GM23248 (cell line): Measurements from ENCODE around the gene FKBP15. TPM values are rescaled to one million over a fixed set of nuclear protein-coding genes. Genes with fewer than 3 reads are reported as not detected.

Experiments
- DNase-seq: peaks from one replicate; pipeline ENCODE4 v3.0.0-alpha.2; 2015
- H2AFZ ChIP-seq: fragments of 200-600 bp; sonication (generic); 2 replicates; pipeline ENCODE4 v1.6.1; 2016; ENCODE audit warnings: antibody characterized with exemption
- H3F3A ChIP-seq: fragments of 200-600 bp; sonication (generic); 2 replicates; pipeline ENCODE4 v1.6.1; 2016; ENCODE audit warnings: mild to moderate bottlenecking, antibody characterized with exemption, mixed run types; ENCODE audit not compliant: insufficient read depth
- H3K27ac ChIP-seq: fragments of 200-600 bp; sonication (generic); 2 replicates; pipeline ENCODE4 v1.5.1; 2016; ENCODE audit warnings: mild to moderate bottlenecking
- H3K27me3 ChIP-seq: fragments of 200-600 bp; sonication (generic); replicated peaks from 2 replicates; pipeline ENCODE4 v1.6.1; 2016; ENCODE audit warnings: mild to moderate bottlenecking; ENCODE audit not compliant: insufficient read depth
- H3K36me3 ChIP-seq: fragments of 200-600 bp; sonication (generic); 2 replicates; pipeline ENCODE4 v1.6.1; 2016; ENCODE audit warnings: low read depth, mild to moderate bottlenecking
- H3K4me1 ChIP-seq: fragments of 200-600 bp; sonication (generic); 2 replicates; pipeline ENCODE4 v1.6.1; 2016; ENCODE audit warnings: mild to moderate bottlenecking; ENCODE audit not compliant: insufficient read depth
- H3K4me2 ChIP-seq: fragments of 200-600 bp; sonication (generic); one replicate; pipeline ENCODE4 v1.6.1; 2016; ENCODE audit warnings: mild to moderate bottlenecking; ENCODE audit not compliant: unreplicated experiment
- H3K4me3 ChIP-seq: fragments of 200-600 bp; sonication (generic); 2 replicates; pipeline ENCODE4 v1.5.1; 2016; ENCODE audit warnings: mild to moderate bottlenecking
- H3K79me2 ChIP-seq: fragments of 200-600 bp; sonication (generic); 2 replicates; pipeline ENCODE4 v1.6.1; 2016; ENCODE audit warnings: mild to moderate bottlenecking; ENCODE audit not compliant: insufficient read depth
- H3K9ac ChIP-seq: fragments of 200-600 bp; sonication (generic); 2 replicates; pipeline ENCODE4 v1.6.1; 2016; ENCODE audit warnings: mild to moderate bottlenecking
- H3K9me2 ChIP-seq: fragments of 200-600 bp; sonication (generic); 2 replicates; pipeline ENCODE4 v1.6.1; 2016; ENCODE audit warnings: mixed run types, mild to moderate bottlenecking, moderate library complexity; ENCODE audit not compliant: insufficient read depth
- H3K9me3 ChIP-seq: fragments of 200-600 bp; sonication (generic); one replicate; pipeline ENCODE4 v1.6.1; 2017; ENCODE audit warnings: low read depth
- H4K20me1 ChIP-seq: fragments of 200-600 bp; sonication (generic); 2 replicates; pipeline ENCODE4 v1.6.0; 2016; ENCODE audit not compliant: insufficient read depth
- EZH2 ChIP-seq: fragments of 200-600 bp; sonication (generic); IDR thresholded peaks from 2 replicates; pipeline ENCODE4 v1.6.1; 2018; ENCODE audit warnings: antibody characterized with exemption, mild to moderate bottlenecking; ENCODE audit not compliant: insufficient read depth, poor library complexity, severe bottlenecking
- EZH2phosphoT487 ChIP-seq: fragments of 200-600 bp; sonication (generic); IDR thresholded peaks from 2 replicates; pipeline ENCODE4 v1.6.1; 2018; ENCODE audit warnings: antibody characterized with exemption, moderate library complexity, mild to moderate bottlenecking, low read depth; ENCODE audit not compliant: insufficient read depth
- WGBS, 2 experiments: methylation state at CpG; one replicate each; pipeline ENCODE4 v1.1.6; 2015 to 2017; ENCODE audit warnings: low lambda C conversion rate in 2 of 2, low coverage in 1 of 2; ENCODE audit errors: missing lambda C conversion rate in 2 of 2; 5-methylcytosine and 5-hydroxymethylcytosine counted together
- in situ Hi-C: fragments of 300-500 bp; cut with MboI; formaldehyde crosslinking; loops from 2 replicates; pipeline ENCODE4 v1.15.0; 2020
- polyA plus RNA-seq: library from polyadenylated mRNA; unstranded; fragments of >200 nt; fragmentation: Nextera tagmentation; extraction: Ambion mirVana; gene quantifications from 2 replicates; pipeline ENCODE4 v1.2.1, GENCODE V29; 2016
- total RNA-seq: library from RNA; depleted of rRNA; stranded (reverse); fragments of >200 nt; shearing (Covaris generic); gene quantifications from 2 replicates; pipeline ENCODE4 v1.2.3, GENCODE V29; 2014

Gene FKBP15
- total and polyA plus RNA-seq, 2 experiments from 2014 or later, result 17.8 to 23.1 TPM

GRCh38 chr9:113247640-113248039 is 26.6 kb upstream of the FKBP15 start:
- Histone ChIP-seq H3K27ac (no peak overlapping the region), H3K36me3 (0 out of 2 replicates have a peak, but pooled peaks cover 3% of the 10 kb centered on the region), H3K4me3 (no peak overlapping the region), H3K9ac (no peak overlapping the region), H3K9me3 (no peaks in the 10 kb centered on the region), H2AFZ (no peak overlapping the region), H3F3A (no peaks in the 10 kb centered on the region), H3K79me2 (peaks cover 89% of the 10 kb centered on the region), H4K20me1 (no peaks in the 10 kb centered on the region), H3K4me1 (no peaks in the 10 kb centered on the region), H3K9me2 (no peaks in the 10 kb centered on the region), H3K27me3 (no peaks in the 10 kb centered on the region), H3K4me2 (no peak overlapping the region)
- in situ Hi-C loops, result no loop called here
- DNase-seq, result no peak
- TF ChIP-seq EZH2phosphoT487 (no peak), EZH2 (no peak)

- no peak overlapping the region for H3K4me3 ChIP-seq
- no peaks in the 10 kb centered on the region for H3K9me3 ChIP-seq
- no peak overlapping the region for H3K4me2 ChIP-seq
- DNase-seq, result no peak
- no peak overlapping the region for H2AFZ ChIP-seq
- H3K79me2 ChIP-seq, result peaks cover 86% of the 10 kb centered on the region
- no peak overlapping the region for H3K9ac ChIP-seq
- TF ChIP-seq EZH2 (no peak), EZH2phosphoT487 (no peak)
- H3K9me2 ChIP-seq, result no peaks in the 10 kb centered on the region
- H3K27me3 ChIP-seq, result no peaks in the 10 kb centered on the region
- no peaks in the 10 kb centered on the region for H4K20me1 ChIP-seq
- H3K27ac ChIP-seq, result no peak overlapping the region
- in situ Hi-C loops, result no loop called here
- no peaks in the 10 kb centered on the region for H3F3A ChIP-seq
- 0 out of 2 replicates have a peak, but pooled peaks cover 3% of the 10 kb centered on the region for H3K36me3 ChIP-seq
- 86 to 90% methylated on average over 6 of the region's 6 CpGs for WGBS, 2 experiments
- H3K4me1 ChIP-seq, result no peaks in the 10 kb centered on the region
These were observed 25.9 kb upstream of the FKBP15 start for GRCh38 chr9:113246928-113247327.

GRCh38 chr9:113245894-113246293 is 24.8 kb upstream of the FKBP15 start:
- Histone ChIP-seq H4K20me1 (no peaks in the 10 kb centered on the region), H3K79me2 (peaks cover 76% of the 10 kb centered on the region), H3F3A (no peaks in the 10 kb centered on the region), H3K4me1 (no peaks in the 10 kb centered on the region), H3K9me3 (no peaks in the 10 kb centered on the region), H3K9ac (no peak overlapping the region), H3K4me3 (no peak overlapping the region), H3K9me2 (no peaks in the 10 kb centered on the region), H3K27me3 (no peaks in the 10 kb centered on the region), H2AFZ (no peak overlapping the region), H3K27ac (no peak overlapping the region), H3K4me2 (no peak overlapping the region), H3K36me3 (0 out of 2 replicates have a peak, but pooled peaks cover 3% of the 10 kb centered on the region)
- no peak for TF ChIP-seq EZH2phosphoT487
- no peak for TF ChIP-seq EZH2
- WGBS, 2 experiments, result 88 to 92% methylated on average over 4 of the region's 4 CpGs
- in situ Hi-C loops, result no loop called here
- DNase-seq, result no peak

- Histone ChIP-seq H3K27me3 (no peaks in the 10 kb centered on the region), H3K27ac (no peak overlapping the region), H3K36me3 (0 out of 2 replicates have a peak, but pooled peaks cover 2% of the 10 kb centered on the region), H3K9me2 (no peaks in the 10 kb centered on the region), H3K4me1 (no peaks in the 10 kb centered on the region; the same call in 1 of the 2 replicates), H2AFZ (no peak overlapping the region), H3K4me2 (no peak overlapping the region), H3F3A (no peaks in the 10 kb centered on the region), H3K9me3 (no peaks in the 10 kb centered on the region), H3K4me3 (no peak overlapping the region), H3K9ac (no peak overlapping the region), H3K79me2 (peaks cover 84% of the 10 kb centered on the region), H4K20me1 (no peaks in the 10 kb centered on the region)
- TF ChIP-seq EZH2phosphoT487 (no peak), EZH2 (no peak)
- in situ Hi-C loops, result no loop called here
- WGBS, 2 experiments, result 74 to 77% methylated on average over 2 of the region's 2 CpGs
- no peak for DNase-seq
These were observed 23.5 kb upstream of the FKBP15 start for GRCh38 chr9:113244556-113244955.

- WGBS, 2 experiments, result 96 to 97% methylated on average over 2 of the region's 2 CpGs
- Histone ChIP-seq H2AFZ (no peak overlapping the region), H3K4me3 (no peak overlapping the region), H3K9ac (no peak overlapping the region), H3K27ac (no peak overlapping the region), H3K9me2 (no peaks in the 10 kb centered on the region), H3K4me2 (no peak overlapping the region), H3F3A (no peaks in the 10 kb centered on the region), H3K79me2 (peaks cover 83% of the 10 kb centered on the region), H4K20me1 (no peaks in the 10 kb centered on the region), H3K4me1 (no peaks in the 10 kb centered on the region; the same call in 1 of the 2 replicates), H3K27me3 (no peaks in the 10 kb centered on the region), H3K9me3 (no peaks in the 10 kb centered on the region), H3K36me3 (no peaks in the 10 kb centered on the region)
- TF ChIP-seq EZH2 (no peak), EZH2phosphoT487 (no peak)
- DNase-seq, result no peak
- in situ Hi-C loops, result no loop called here
These were observed 20.1 kb upstream of the FKBP15 start for GRCh38 chr9:113241161-113241560.
